Activated CD8-positive, alpha-beta memory T cell treated with anti-CD3 and anti-CD28 coated beads, Interleukin-2, amount 10 ng/mL, durations not matched to agents 7 days and 5 days (primary cell): ENCODE data around the gene CHST11. TPM values are rescaled to one million over a fixed set of nuclear protein-coding genes. Genes with fewer than 3 reads are reported as not detected.
A peak's percentile ranks its signal among the peaks of the same experiment; 100 is the strongest.

Experiments
- ATAC-seq: fragments of 150-1000 bp; cut with Tn5 transposase; one replicate; pipeline ENCODE4 v1.10.0; 2021; ENCODE audit warnings: moderate library complexity
- CTCF ChIA-PET: fragments of 350-600 bp; sonication (Branson Sonifier 250); formaldehyde crosslinking; loops from one replicate; lab custom pipeline; 2021; ENCODE audit warnings: antibody characterized with exemption; lab: Charles Lee
- DNase-seq: peaks from one replicate; pipeline ENCODE4 v3.0.0-alpha.2; 2020
- H3K27ac Mint-ChIP-seq: one replicate; pipeline ENCODE4 v1.8.0; 2021; ENCODE audit warnings: mild to moderate bottlenecking, mixed read lengths
- H3K27me3 Mint-ChIP-seq: one replicate; pipeline ENCODE4 v1.8.0; 2021; ENCODE audit warnings: mixed read lengths
- H3K36me3 Mint-ChIP-seq: one replicate; pipeline ENCODE4 v1.8.0; 2021; ENCODE audit warnings: mild to moderate bottlenecking, mixed read lengths
- H3K4me1 Mint-ChIP-seq: one replicate; pipeline ENCODE4 v1.8.0; 2021; ENCODE audit warnings: mixed read lengths
- H3K4me3 Mint-ChIP-seq: one replicate; pipeline ENCODE4 v1.8.0; 2021; ENCODE audit warnings: mild to moderate bottlenecking, moderate library complexity, mixed read lengths
- H3K9me3 Mint-ChIP-seq: one replicate; pipeline ENCODE4 v1.8.0; 2022; ENCODE audit warnings: low read depth, mixed read lengths
- total RNA-seq, 2 experiments: library from RNA; stranded (reverse); gene quantifications; one replicate each; pipeline ENCODE4 v1.2.3, GENCODE V29; 2021

The CHST11 gene
- total RNA-seq, 2 experiments from 2014 or later: 123 to 141 TPM

- H3K4me3 Mint-ChIP-seq: peak overlapping the region; percentile 70
- DNase-seq: no peak
- CTCF ChIA-PET: interaction anchor here (0.8 to 1.8 kb wide), 3 partner anchors 15 to 112 kb away, joined by 3 to 17 read pairs (median 13); partner anchors contain the start of gene CHST11
- H3K4me1 Mint-ChIP-seq: peaks cover 83% of the 10 kb centered on the region
- H3K9me3 Mint-ChIP-seq: no peaks in the 10 kb centered on the region
- ATAC-seq: peak; percentile 1
- peaks cover 56% of the 10 kb centered on the region for H3K36me3 Mint-ChIP-seq
- no peaks in the 10 kb centered on the region for H3K27me3 Mint-ChIP-seq
- peak overlapping the region; percentile 93 for H3K27ac Mint-ChIP-seq
Measured at GRCh38 chr12:104493496-104493895, 36.7 kb downstream of the CHST11 start.

- H3K9me3 Mint-ChIP-seq: no peaks in the 10 kb centered on the region
- DNase-seq: peak; percentile 89
- H3K4me3 Mint-ChIP-seq: peak overlapping the region; percentile 70
- peaks cover 58% of the 10 kb centered on the region for H3K36me3 Mint-ChIP-seq
- peaks cover 86% of the 10 kb centered on the region for H3K4me1 Mint-ChIP-seq
- H3K27me3 Mint-ChIP-seq: no peaks in the 10 kb centered on the region
- ATAC-seq: peak; percentile 74
- H3K27ac Mint-ChIP-seq: peak overlapping the region; percentile 93
- CTCF ChIA-PET: interaction anchor here (0.9 to 1.8 kb wide), 9 partner anchors 9 to 113 kb away, joined by 3 to 17 read pairs (median 4); partner anchors contain the start of gene CHST11
Measured at GRCh38 chr12:104494137-104494792, 37.5 kb downstream of the CHST11 start.

- peaks cover 87% of the 10 kb centered on the region for H3K4me1 Mint-ChIP-seq
- peaks cover 58% of the 10 kb centered on the region for H3K36me3 Mint-ChIP-seq
- H3K4me3 Mint-ChIP-seq: peak overlapping the region; percentile 70
- H3K27ac Mint-ChIP-seq: peak overlapping the region; percentile 93
- CTCF ChIA-PET: interaction anchor here (1.0 to 1.8 kb wide), 8 partner anchors 16 to 113 kb away, joined by 3 to 17 read pairs (median 4); partner anchors contain the start of gene CHST11
- H3K27me3 Mint-ChIP-seq: no peaks in the 10 kb centered on the region
- peak; percentile 51 for DNase-seq
- no peaks in the 10 kb centered on the region for H3K9me3 Mint-ChIP-seq
- ATAC-seq: peak; percentile 61
Measured at GRCh38 chr12:104494793-104495158, 38.0 kb downstream of the CHST11 start.

GRCh38 chr12:104495786-104496185, 39.0 kb downstream of the CHST11 start:
- ATAC-seq (no peak), DNase-seq (no peak)
- H3K4me3 Mint-ChIP-seq: no peak overlapping the region
- CTCF ChIA-PET: interaction anchor here (1.5 kb wide), 1 partner anchor 38 kb away, joined by 3 read pairs; no protein-coding TSS in a partner anchor
- no peaks in the 10 kb centered on the region for H3K9me3 Mint-ChIP-seq
- H3K27me3 Mint-ChIP-seq: no peaks in the 10 kb centered on the region
- peaks cover 87% of the 10 kb centered on the region for H3K4me1 Mint-ChIP-seq
- H3K36me3 Mint-ChIP-seq: peaks cover 51% of the 10 kb centered on the region
- peak overlapping the region; percentile 70 for H3K27ac Mint-ChIP-seq

GRCh38 chr12:104496336-104496735, 39.6 kb downstream of the CHST11 start:
- H3K4me3 Mint-ChIP-seq: no peak overlapping the region
- no peaks in the 10 kb centered on the region for H3K9me3 Mint-ChIP-seq
- CTCF ChIA-PET: interaction anchor here (1.5 kb wide), 1 partner anchor 39 kb away, joined by 3 read pairs; no protein-coding TSS in a partner anchor
- no peak for DNase-seq
- no peak overlapping the region for H3K27ac Mint-ChIP-seq
- H3K27me3 Mint-ChIP-seq: no peaks in the 10 kb centered on the region
- H3K4me1 Mint-ChIP-seq: peaks cover 88% of the 10 kb centered on the region
- ATAC-seq: no peak
- peaks cover 48% of the 10 kb centered on the region for H3K36me3 Mint-ChIP-seq

DNA sequence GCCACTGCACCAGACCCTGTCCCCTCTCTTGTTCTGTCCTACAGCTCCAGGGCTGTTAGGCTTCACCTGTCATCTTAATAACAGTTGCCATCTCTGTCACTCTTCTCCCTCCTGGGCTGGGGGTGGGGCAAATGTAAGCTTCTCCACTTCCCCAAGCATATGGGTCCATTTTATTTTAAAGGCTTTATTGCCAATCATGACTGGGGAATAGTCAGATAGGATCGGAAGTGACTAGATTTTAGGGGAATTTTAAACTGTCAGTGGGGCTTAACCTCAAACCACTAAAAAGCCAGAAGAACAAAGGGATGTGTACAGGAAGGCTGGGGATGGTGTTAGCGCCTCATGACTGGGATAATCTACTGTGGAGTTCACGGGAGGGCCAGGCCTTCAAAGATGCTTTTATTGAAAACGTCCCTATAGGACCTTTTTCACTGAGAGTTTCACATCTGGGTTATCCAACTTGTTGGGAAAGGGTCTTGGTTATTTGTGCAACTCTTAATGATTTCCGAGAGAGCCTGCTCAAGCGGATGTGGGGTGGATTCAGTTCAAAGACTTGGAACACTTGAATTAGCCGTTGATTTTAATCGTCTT, 41.6 kb downstream of the CHST11 start:
- no peaks in the 10 kb centered on the region for H3K9me3 Mint-ChIP-seq
- H3K27me3 Mint-ChIP-seq: no peaks in the 10 kb centered on the region
- DNase-seq (no peak), ATAC-seq (no peak)
- H3K27ac Mint-ChIP-seq: peak overlapping the region; percentile 70
- no peak overlapping the region for H3K4me3 Mint-ChIP-seq
- CTCF ChIA-PET: interaction anchor here (1.7 kb wide), 1 partner anchor 37 kb away, joined by 3 read pairs; no protein-coding TSS in a partner anchor
- H3K36me3 Mint-ChIP-seq: peaks cover 46% of the 10 kb centered on the region
- peaks cover 92% of the 10 kb centered on the region for H3K4me1 Mint-ChIP-seq

GRCh38 chr12:104499668-104500332, 43.1 kb downstream of the CHST11 start:
- Mint-ChIP-seq H3K4me3 (no peak overlapping the region), H3K27me3 (no peaks in the 10 kb centered on the region), H3K9me3 (no peaks in the 10 kb centered on the region), H3K4me1 (peaks cover 93% of the 10 kb centered on the region), H3K27ac (no peak overlapping the region), H3K36me3 (peaks cover 47% of the 10 kb centered on the region)
- ATAC-seq (no peak), DNase-seq (no peak)
- CTCF ChIA-PET: interaction anchor here (0.6 to 1.4 kb wide), 2 partner anchors 10 to 756 kb away, joined by 3 to 4 read pairs; no protein-coding TSS in a partner anchor

- ATAC-seq (no peak), DNase-seq (no peak)
- CTCF ChIA-PET: interaction anchor here (0.8 to 1.5 kb wide), 4 partner anchors 9 to 538 kb away, joined by 3 to 4 read pairs (median 3); no protein-coding TSS in a partner anchor
- H3K36me3 Mint-ChIP-seq: peaks cover 48% of the 10 kb centered on the region
- peaks cover 92% of the 10 kb centered on the region for H3K4me1 Mint-ChIP-seq
- no peaks in the 10 kb centered on the region for H3K27me3 Mint-ChIP-seq
- no peak overlapping the region for H3K27ac Mint-ChIP-seq
- H3K4me3 Mint-ChIP-seq: no peak overlapping the region
- no peaks in the 10 kb centered on the region for H3K9me3 Mint-ChIP-seq
Measured at GRCh38 chr12:104501115-104501514, 44.4 kb downstream of the CHST11 start.

GRCh38 chr12:104501660-104502059, 44.9 kb downstream of the CHST11 start:
- H3K27me3 Mint-ChIP-seq: no peaks in the 10 kb centered on the region
- H3K36me3 Mint-ChIP-seq: peaks cover 48% of the 10 kb centered on the region
- H3K9me3 Mint-ChIP-seq: no peaks in the 10 kb centered on the region
- peak; percentile 34 for ATAC-seq
- no peak overlapping the region for H3K4me3 Mint-ChIP-seq
- H3K27ac Mint-ChIP-seq: no peak overlapping the region
- peaks cover 94% of the 10 kb centered on the region for H3K4me1 Mint-ChIP-seq
- CTCF ChIA-PET: interaction anchor here (0.8 to 1.5 kb wide), 4 partner anchors 10 to 537 kb away, joined by 3 read pairs; no protein-coding TSS in a partner anchor
- no peak for DNase-seq

- no peaks in the 10 kb centered on the region for H3K27me3 Mint-ChIP-seq
- no peak for ATAC-seq
- DNase-seq: no peak
- peaks cover 48% of the 10 kb centered on the region for H3K36me3 Mint-ChIP-seq
- no peak overlapping the region for H3K4me3 Mint-ChIP-seq
- H3K27ac Mint-ChIP-seq: no peak overlapping the region
- peaks cover 94% of the 10 kb centered on the region for H3K4me1 Mint-ChIP-seq
- CTCF ChIA-PET: interaction anchor here (0.8 to 1.7 kb wide), 4 partner anchors 9 to 42 kb away, joined by 3 to 4 read pairs (median 3); no protein-coding TSS in a partner anchor
- H3K9me3 Mint-ChIP-seq: no peaks in the 10 kb centered on the region
Measured at GRCh38 chr12:104502217-104502616, 45.5 kb downstream of the CHST11 start.

DNA sequence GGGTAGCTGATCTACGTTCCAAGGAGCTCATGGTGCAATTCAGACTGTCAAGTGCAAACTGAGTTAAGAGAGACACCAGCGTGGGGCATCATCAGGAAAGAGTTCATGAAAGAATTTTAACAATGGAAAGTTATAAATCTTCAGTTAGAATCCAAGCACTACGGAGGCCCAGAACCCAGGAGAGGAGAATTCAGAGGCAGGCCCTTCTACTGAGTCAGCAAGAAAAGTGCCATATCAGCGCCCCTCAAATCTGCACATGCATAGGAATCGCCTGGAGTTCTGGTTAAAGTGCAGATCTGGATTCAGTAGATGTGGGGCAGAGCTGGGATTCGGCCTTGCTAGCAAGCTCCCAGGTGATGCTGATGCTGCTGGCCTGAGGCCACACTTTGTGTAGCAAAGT, 45.9 kb downstream of the CHST11 start:
- ATAC-seq (no peak), DNase-seq (no peak)
- peaks cover 49% of the 10 kb centered on the region for H3K36me3 Mint-ChIP-seq
- CTCF ChIA-PET: interaction anchor here (0.5 to 1.7 kb wide), 3 partner anchors 15 to 35 kb away, joined by 3 to 4 read pairs (median 3); no protein-coding TSS in a partner anchor
- peaks cover 94% of the 10 kb centered on the region for H3K4me1 Mint-ChIP-seq
- peak overlapping the region; percentile 65 for H3K27ac Mint-ChIP-seq
- no peak overlapping the region for H3K4me3 Mint-ChIP-seq
- H3K9me3 Mint-ChIP-seq: no peaks in the 10 kb centered on the region
- no peaks in the 10 kb centered on the region for H3K27me3 Mint-ChIP-seq

DNA sequence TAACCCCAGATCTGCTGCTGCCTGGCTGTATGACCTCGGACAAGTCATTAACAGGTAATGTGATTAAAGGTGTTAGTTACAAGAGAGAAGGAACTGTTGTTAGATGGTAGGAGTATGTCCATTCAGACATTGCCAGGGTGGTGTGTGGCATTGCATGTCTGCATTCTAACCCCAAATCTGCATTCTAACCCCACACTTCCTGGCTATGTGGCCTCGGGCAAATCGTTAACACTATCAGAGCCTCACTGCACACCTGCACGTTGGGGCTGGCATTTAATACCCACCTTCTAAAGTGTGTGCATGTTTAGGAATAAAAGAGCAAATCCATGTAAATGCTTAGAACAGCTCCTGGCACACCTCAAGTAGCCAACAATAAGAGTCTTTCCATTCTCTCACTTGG, 46.4 kb downstream of the CHST11 start:
- Mint-ChIP-seq H3K36me3 (peaks cover 54% of the 10 kb centered on the region), H3K4me1 (peaks cover 95% of the 10 kb centered on the region), H3K4me3 (no peak overlapping the region), H3K27ac (peak overlapping the region; percentile 65), H3K9me3 (no peaks in the 10 kb centered on the region), H3K27me3 (no peaks in the 10 kb centered on the region)
- DNase-seq: peak; percentile 49
- CTCF ChIA-PET: interaction anchor here (0.5 to 1.7 kb wide), 3 partner anchors 14 to 35 kb away, joined by 3 to 4 read pairs (median 3); no protein-coding TSS in a partner anchor
- no peak for ATAC-seq

- ATAC-seq (no peak), DNase-seq (no peak)
- Mint-ChIP-seq H3K4me1 (peaks cover 95% of the 10 kb centered on the region), H3K9me3 (peaks cover 3% of the 10 kb centered on the region), H3K4me3 (no peak overlapping the region), H3K27ac (no peak overlapping the region), H3K36me3 (peaks cover 55% of the 10 kb centered on the region), H3K27me3 (no peaks in the 10 kb centered on the region)
- CTCF ChIA-PET: no interaction called here
Measured at GRCh38 chr12:104504146-104504545, 47.4 kb downstream of the CHST11 start.
